ENCODE data around the gene LRRTM4.

DNA sequence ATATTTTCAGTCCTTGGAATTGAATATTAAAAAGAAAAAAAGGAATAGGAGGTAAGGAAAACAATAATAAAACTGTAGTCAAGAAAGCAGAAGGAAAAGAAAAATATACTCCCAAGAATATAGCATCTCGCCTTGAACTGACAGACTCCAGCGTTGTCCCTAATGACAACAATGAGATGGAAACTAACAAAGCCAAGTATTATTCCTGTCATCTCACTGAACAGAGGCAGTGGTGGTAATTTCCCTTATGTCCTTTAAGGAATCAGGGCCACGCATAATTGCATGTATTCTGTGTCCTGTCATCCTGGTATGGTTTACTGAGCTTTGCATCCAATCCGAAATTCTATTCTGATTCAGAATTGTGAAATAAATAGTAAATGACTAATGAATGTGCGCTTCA is 158.9 kb downstream of the LRRTM4 start:
- TF ChIP-seq, protein P1, sequence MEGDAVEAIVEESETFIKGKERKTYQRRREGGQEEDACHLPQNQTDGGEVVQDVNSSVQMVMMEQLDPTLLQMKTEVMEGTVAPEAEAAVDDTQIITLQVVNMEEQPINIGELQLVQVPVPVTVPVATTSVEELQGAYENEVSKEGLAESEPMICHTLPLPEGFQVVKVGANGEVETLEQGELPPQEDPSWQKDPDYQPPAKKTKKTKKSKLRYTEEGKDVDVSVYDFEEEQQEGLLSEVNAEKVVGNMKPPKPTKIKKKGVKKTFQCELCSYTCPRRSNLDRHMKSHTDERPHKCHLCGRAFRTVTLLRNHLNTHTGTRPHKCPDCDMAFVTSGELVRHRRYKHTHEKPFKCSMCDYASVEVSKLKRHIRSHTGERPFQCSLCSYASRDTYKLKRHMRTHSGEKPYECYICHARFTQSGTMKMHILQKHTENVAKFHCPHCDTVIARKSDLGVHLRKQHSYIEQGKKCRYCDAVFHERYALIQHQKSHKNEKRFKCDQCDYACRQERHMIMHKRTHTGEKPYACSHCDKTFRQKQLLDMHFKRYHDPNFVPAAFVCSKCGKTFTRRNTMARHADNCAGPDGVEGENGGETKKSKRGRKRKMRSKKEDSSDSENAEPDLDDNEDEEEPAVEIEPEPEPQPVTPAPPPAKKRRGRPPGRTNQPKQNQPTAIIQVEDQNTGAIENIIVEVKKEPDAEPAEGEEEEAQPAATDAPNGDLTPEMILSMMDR (IDR thresholded peaks at IDR 0.05; ENCODE audit: low read depth, low read length) = no peak
- TF ChIP-seq EZH2phosphoT487 (IDR thresholded peaks at IDR 0.05; ENCODE audit: low read depth) = no peak

Measured in OCI-LY3 (cell line).